GM12878 (cell line): ENCODE measurements around the gene PPARA. TPM values are rescaled to one million over a fixed set of nuclear protein-coding genes. Genes with fewer than 3 reads are reported as not detected.
A peak's percentile ranks its signal among the peaks of the same experiment; 100 is the strongest.

Experiments used
- ATF7 ChIP-seq: fragments of 450-650 bp; IDR thresholded peaks from 2 replicates; pipeline ENCODE4 v1.6.1; 2016; ENCODE audit warnings: low read depth, mild to moderate bottlenecking
- CBX5 ChIP-seq: sonication (generic); IDR thresholded peaks from 2 replicates; pipeline ENCODE4 v1.6.1; 2016; ENCODE audit warnings: low read depth, moderate library complexity, mild to moderate bottlenecking, inconsistent platforms
- EGR1 ChIP-seq, 2 experiments: IDR thresholded peaks; 1 replicate in 1 of 2; 2 replicates in 1 of 2; pipeline ENCODE4 v1.6.1; 2011 to 2012; ENCODE audit warnings: low read depth in 2 of 2, low read length in 2 of 2, borderline replicate concordance in 1 of 2, mild to moderate bottlenecking in 1 of 2, moderate library complexity in 1 of 2
- EP300 ChIP-seq, 2 experiments: fragments of 150-350 bp in 1 of 2; IDR thresholded peaks; 2 replicates each; pipeline ENCODE4 v1.6.1; 2011 to 2012; ENCODE audit warnings: low read depth in 2 of 2, low read length in 2 of 2, borderline replicate concordance in 1 of 2, improper control_type of control experiment in 1 of 2, inconsistent platforms in 1 of 2; ENCODE audit not compliant: control insufficient read depth in 1 of 2
- FOS ChIP-seq: IDR thresholded peaks from 3 replicates; pipeline ENCODE4 v1.6.1; 2011; ENCODE audit warnings: borderline replicate concordance; ENCODE audit not compliant: insufficient read length; ENCODE audit errors: extremely low read depth
- GATAD2B ChIP-seq: fragments of 450-650 bp; conservative IDR thresholded peaks from 2 replicates; pipeline ENCODE4 v1.6.1; 2017; ENCODE audit warnings: low read depth, mild to moderate bottlenecking, moderate library complexity
- IKZF1 ChIP-seq: fragments of 450-650 bp; conservative IDR thresholded peaks from 2 replicates; pipeline ENCODE4 v1.6.1; 2017; ENCODE audit warnings: antibody characterized with exemption, mild to moderate bottlenecking
- MTA3 ChIP-seq: IDR thresholded peaks from 2 replicates; pipeline ENCODE4 v1.6.1; 2012; ENCODE audit warnings: low read length, inconsistent platforms, borderline replicate concordance
- NFXL1 ChIP-seq: fragments of 450-650 bp; IDR thresholded peaks from 2 replicates; pipeline ENCODE4 v1.6.1; 2017; ENCODE audit warnings: antibody characterized with exemption, mild to moderate bottlenecking, borderline replicate concordance
- NFYB ChIP-seq: IDR thresholded peaks from 2 replicates; pipeline ENCODE4 v1.6.1; 2011; ENCODE audit warnings: low read depth, mild to moderate bottlenecking, low read length, improper control_type of control experiment, moderate library complexity; ENCODE audit not compliant: insufficient read depth
- POLR2AphosphoS2 ChIP-seq: IDR thresholded peaks from 2 replicates; pipeline ENCODE4 v1.6.1; 2011; ENCODE audit warnings: low read depth, mild to moderate bottlenecking, low read length, improper control_type of control experiment, moderate library complexity
- SP1 ChIP-seq: IDR thresholded peaks from one replicate; pipeline ENCODE4 v1.6.1; 2011; ENCODE audit warnings: low read depth, low read length
- TCF7 ChIP-seq: IDR thresholded peaks from 2 replicates; pipeline ENCODE4 v1.6.1; 2014; ENCODE audit warnings: antibody characterized with exemption, borderline replicate concordance
- ZNF207 ChIP-seq: fragments of 450-650 bp; IDR thresholded peaks from 2 replicates; pipeline ENCODE4 v1.6.1; 2014; ENCODE audit warnings: antibody characterized with exemption, mild to moderate bottlenecking, borderline replicate concordance
- ZNF217 ChIP-seq: fragments of 450-650 bp; IDR thresholded peaks from 2 replicates; pipeline ENCODE4 v1.6.1; 2017; ENCODE audit warnings: antibody characterized with exemption, mild to moderate bottlenecking
- ZNF24 ChIP-seq: fragments of 450-650 bp; IDR thresholded peaks from 2 replicates; pipeline ENCODE4 v1.6.1; 2017; ENCODE audit warnings: antibody characterized with exemption, mild to moderate bottlenecking
- polyA plus RNA-seq, 11 experiments: library from polyadenylated mRNA; depleted of rRNA in 4 of 11; unstranded in 6 of 11; stranded (reverse) in 5 of 11; fragments of >200 nt; fragmentation: Nextera tagmentation in 4 of 11; fragmentation: Illumina TruSeq in 1 of 11; extraction: Ambion mirVana in 4 of 11; extraction: Trizol in 1 of 11; gene quantifications; 1 replicate in 1 of 11; 2 replicates in 10 of 11; pipeline versions ENCODE4 v1.2.1 to v1.2.3, GENCODE V29; 2011 to 2016; ENCODE audit warnings: inconsistent platforms in 2 of 11, missing spikeins in 2 of 11, low read depth in 1 of 11
- total RNA-seq, 4 experiments: library from RNA; depleted of rRNA in 3 of 4; stranded (reverse); fragments of >200 nt in 3 of 4; fragmentation: Illumina TruSeq in 1 of 4; extraction: Trizol in 1 of 4; gene quantifications; 2 replicates each; pipeline versions ENCODE4 v1.2.1 to v1.2.3, GENCODE V29; 2013 to 2021
- TF ChIP-seq, protein P1 (sequence below): fragments of 150-350 bp; IDR thresholded peaks from 2 replicates; pipeline ENCODE4 v1.6.1; 2014; ENCODE audit warnings: mild to moderate bottlenecking, low read depth, low read length
- TF ChIP-seq, protein P2 (sequence below): IDR thresholded peaks from 2 replicates; pipeline ENCODE4 v1.6.1; 2011; ENCODE audit warnings: mild to moderate bottlenecking, low read depth, low read length, moderate library complexity; ENCODE audit not compliant: insufficient replicate concordance
- TF ChIP-seq, protein P3 (sequence below): fragments of 450-650 bp; IDR thresholded peaks from 2 replicates; pipeline ENCODE4 v1.6.1; 2014; ENCODE audit warnings: mild to moderate bottlenecking
- TF ChIP-seq, protein P4 (sequence below): fragments of 450-650 bp; IDR thresholded peaks from 2 replicates; pipeline ENCODE4 v1.6.1; 2017; ENCODE audit warnings: mild to moderate bottlenecking, moderate library complexity
- TF ChIP-seq, protein P5 (sequence below): fragments of 450-650 bp; IDR thresholded peaks from 2 replicates; pipeline ENCODE4 v1.6.1; 2017; ENCODE audit warnings: low read depth, mild to moderate bottlenecking, moderate library complexity

The PPARA gene
- total and polyA plus RNA-seq, 10 of the 15 experiments (the other 5 are each of a cell fraction or from before 2014, with no cell fraction given): 0.72 to 10.4 (median 4.6) TPM

DNA sequence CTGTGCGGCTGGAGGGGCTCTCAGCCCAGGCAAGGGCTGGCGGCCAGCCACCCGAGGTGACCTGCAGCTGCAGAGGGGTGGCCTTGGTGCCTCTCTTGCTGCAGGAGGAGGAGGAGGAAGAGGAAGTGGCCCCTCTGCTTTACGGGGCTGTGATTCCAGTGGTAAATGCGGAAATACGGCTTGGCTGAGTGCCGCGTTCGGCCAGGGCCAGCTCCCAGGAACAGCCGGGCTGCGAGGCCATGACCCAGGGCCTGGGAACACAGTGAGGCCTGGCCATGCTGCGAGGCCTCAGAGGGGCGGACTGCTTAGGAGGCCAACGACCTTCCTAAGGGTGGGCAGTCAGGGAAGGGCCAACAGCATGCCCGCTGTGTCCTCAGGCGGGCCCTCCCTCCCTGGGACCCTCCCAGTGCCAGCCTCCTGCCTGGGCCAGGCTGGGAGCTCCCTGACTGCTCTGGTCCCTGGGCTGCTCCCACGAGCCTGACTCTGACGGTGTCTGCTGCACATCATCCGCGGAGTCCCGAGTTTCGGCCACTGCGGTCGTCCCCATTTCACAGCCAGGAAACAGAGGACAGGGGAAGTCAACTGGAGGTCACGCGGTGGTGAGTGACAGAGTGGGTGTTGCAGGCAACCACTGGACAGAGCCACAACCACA lies 20.8 kb upstream of the PPARA start (continued):
- TF ChIP-seq, protein P1, sequence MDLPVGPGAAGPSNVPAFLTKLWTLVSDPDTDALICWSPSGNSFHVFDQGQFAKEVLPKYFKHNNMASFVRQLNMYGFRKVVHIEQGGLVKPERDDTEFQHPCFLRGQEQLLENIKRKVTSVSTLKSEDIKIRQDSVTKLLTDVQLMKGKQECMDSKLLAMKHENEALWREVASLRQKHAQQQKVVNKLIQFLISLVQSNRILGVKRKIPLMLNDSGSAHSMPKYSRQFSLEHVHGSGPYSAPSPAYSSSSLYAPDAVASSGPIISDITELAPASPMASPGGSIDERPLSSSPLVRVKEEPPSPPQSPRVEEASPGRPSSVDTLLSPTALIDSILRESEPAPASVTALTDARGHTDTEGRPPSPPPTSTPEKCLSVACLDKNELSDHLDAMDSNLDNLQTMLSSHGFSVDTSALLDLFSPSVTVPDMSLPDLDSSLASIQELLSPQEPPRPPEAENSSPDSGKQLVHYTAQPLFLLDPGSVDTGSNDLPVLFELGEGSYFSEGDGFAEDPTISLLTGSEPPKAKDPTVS: no peak
- no peak for TF ChIP-seq TCF7
- 0 out of 2 replicates have a peak, but pooled peaks have one; percentile 55 for TF ChIP-seq GATAD2B
- TF ChIP-seq, protein P2, sequence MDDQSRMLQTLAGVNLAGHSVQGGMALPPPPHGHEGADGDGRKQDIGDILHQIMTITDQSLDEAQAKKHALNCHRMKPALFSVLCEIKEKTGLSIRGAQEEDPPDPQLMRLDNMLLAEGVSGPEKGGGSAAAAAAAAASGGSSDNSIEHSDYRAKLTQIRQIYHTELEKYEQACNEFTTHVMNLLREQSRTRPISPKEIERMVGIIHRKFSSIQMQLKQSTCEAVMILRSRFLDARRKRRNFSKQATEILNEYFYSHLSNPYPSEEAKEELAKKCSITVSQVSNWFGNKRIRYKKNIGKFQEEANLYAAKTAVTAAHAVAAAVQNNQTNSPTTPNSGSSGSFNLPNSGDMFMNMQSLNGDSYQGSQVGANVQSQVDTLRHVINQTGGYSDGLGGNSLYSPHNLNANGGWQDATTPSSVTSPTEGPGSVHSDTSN: peak; percentile 63
- no peak for TF ChIP-seq EGR1 (IDR thresholded peaks at IDR 0.05; ENCODE audit: borderline replicate concordance in 1 of 2, low read depth in 2 of 2, low read length in 2 of 2)
- TF ChIP-seq NFYB: no peak
- peak; percentile 64 for TF ChIP-seq IKZF1
- TF ChIP-seq, protein P3, sequence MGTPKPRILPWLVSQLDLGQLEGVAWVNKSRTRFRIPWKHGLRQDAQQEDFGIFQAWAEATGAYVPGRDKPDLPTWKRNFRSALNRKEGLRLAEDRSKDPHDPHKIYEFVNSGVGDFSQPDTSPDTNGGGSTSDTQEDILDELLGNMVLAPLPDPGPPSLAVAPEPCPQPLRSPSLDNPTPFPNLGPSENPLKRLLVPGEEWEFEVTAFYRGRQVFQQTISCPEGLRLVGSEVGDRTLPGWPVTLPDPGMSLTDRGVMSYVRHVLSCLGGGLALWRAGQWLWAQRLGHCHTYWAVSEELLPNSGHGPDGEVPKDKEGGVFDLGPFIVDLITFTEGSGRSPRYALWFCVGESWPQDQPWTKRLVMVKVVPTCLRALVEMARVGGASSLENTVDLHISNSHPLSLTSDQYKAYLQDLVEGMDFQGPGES: no peak
- TF ChIP-seq, protein P4, sequence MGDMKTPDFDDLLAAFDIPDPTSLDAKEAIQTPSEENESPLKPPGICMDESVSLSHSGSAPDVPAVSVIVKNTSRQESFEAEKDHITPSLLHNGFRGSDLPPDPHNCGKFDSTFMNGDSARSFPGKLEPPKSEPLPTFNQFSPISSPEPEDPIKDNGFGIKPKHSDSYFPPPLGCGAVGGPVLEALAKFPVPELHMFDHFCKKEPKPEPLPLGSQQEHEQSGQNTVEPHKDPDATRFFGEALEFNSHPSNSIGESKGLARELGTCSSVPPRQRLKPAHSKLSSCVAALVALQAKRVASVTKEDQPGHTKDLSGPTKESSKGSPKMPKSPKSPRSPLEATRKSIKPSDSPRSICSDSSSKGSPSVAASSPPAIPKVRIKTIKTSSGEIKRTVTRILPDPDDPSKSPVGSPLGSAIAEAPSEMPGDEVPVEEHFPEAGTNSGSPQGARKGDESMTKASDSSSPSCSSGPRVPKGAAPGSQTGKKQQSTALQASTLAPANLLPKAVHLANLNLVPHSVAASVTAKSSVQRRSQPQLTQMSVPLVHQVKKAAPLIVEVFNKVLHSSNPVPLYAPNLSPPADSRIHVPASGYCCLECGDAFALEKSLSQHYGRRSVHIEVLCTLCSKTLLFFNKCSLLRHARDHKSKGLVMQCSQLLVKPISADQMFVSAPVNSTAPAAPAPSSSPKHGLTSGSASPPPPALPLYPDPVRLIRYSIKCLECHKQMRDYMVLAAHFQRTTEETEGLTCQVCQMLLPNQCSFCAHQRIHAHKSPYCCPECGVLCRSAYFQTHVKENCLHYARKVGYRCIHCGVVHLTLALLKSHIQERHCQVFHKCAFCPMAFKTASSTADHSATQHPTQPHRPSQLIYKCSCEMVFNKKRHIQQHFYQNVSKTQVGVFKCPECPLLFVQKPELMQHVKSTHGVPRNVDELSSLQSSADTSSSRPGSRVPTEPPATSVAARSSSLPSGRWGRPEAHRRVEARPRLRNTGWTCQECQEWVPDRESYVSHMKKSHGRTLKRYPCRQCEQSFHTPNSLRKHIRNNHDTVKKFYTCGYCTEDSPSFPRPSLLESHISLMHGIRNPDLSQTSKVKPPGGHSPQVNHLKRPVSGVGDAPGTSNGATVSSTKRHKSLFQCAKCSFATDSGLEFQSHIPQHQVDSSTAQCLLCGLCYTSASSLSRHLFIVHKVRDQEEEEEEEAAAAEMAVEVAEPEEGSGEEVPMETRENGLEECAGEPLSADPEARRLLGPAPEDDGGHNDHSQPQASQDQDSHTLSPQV: no peak
- TF ChIP-seq POLR2AphosphoS2: no peak
- no peak for TF ChIP-seq NFXL1
- TF ChIP-seq ZNF24: no peak
- no peak for TF ChIP-seq CBX5
- TF ChIP-seq ZNF217: no peak
- TF ChIP-seq ATF7: no peak
- no peak for TF ChIP-seq MTA3
- TF ChIP-seq ZNF207: no peak
- TF ChIP-seq EP300 (IDR thresholded peaks at IDR 0.05; ENCODE audit: borderline replicate concordance in 1 of 2, control insufficient read depth in 1 of 2, low read depth in 2 of 2, low read length in 2 of 2): no peak
- TF ChIP-seq SP1: no peak
- TF ChIP-seq FOS: no peak
- TF ChIP-seq, protein P5, sequence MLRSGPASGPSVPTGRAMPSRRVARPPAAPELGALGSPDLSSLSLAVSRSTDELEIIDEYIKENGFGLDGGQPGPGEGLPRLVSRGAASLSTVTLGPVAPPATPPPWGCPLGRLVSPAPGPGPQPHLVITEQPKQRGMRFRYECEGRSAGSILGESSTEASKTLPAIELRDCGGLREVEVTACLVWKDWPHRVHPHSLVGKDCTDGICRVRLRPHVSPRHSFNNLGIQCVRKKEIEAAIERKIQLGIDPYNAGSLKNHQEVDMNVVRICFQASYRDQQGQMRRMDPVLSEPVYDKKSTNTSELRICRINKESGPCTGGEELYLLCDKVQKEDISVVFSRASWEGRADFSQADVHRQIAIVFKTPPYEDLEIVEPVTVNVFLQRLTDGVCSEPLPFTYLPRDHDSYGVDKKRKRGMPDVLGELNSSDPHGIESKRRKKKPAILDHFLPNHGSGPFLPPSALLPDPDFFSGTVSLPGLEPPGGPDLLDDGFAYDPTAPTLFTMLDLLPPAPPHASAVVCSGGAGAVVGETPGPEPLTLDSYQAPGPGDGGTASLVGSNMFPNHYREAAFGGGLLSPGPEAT: no peak
